ENCODE results near the gene SLC31A1. TPM values are rescaled to one million over a fixed set of nuclear protein-coding genes. Genes with fewer than 3 reads are reported as not detected.

SLC31A1 gene
- total and polyA plus RNA-seq, 2 donors (not counting 3 experiments of a cell fraction or from before 2014, with no cell fraction given) = 13.5 to 22.7 TPM

DNA sequence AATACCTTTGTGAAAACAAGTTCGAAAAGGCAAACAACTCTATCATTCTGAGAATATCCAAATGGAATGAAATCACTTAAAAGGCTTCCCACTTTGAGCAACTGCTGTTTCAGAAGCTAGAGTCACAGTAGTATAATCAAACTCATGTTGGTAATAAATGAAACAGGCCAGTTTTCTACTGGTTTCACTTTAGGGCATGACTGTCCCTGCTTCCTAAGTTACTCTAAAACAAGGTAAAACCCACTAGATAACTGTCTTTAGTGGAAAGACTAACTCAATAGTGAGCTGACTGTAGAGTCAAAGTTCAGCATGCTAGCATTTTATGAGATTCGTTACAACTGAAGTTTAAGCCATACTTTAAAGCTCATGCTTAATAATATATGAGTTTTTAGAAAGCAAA is 48.0 kb downstream of the SLC31A1 start:
- DNase-seq (ENCODE audit: low read depth, low spot score) (no peak), FAIRE-seq (no peak)
- H3K4me3 ChIP-seq (replicated peaks in 1 of 3; ENCODE audit: insufficient read depth in 1 of 3, low read depth in 1 of 3, low read length in 3 of 3) = no peak overlapping the region
- peaks cover 13 to 19% of the 10 kb centered on the region in 2 experiments for H3K36me3 ChIP-seq (ENCODE audit: control insufficient read depth in 2 of 2, extremely low read depth in 1 of 2, insufficient read depth in 2 of 2, low read length in 2 of 2)
- intact Hi-C loops (cut with micrococcal nuclease) = no loop called here
- no peak overlapping the region for H3K27ac ChIP-seq (ENCODE audit: insufficient read depth, low read depth, low read length)
- dilution Hi-C loops (cut with MboI; ENCODE audit: extremely low pct_ligation_motif_present, low sequenced_read_pairs) = no loop called here
- no peaks in the 10 kb centered on the region for H3K9me3 ChIP-seq (replicated peaks; ENCODE audit: control insufficient read depth, insufficient read depth, low read length)
- H3K9ac ChIP-seq (replicated peaks; ENCODE audit: extremely low read depth, insufficient read depth, low read length) = no peak overlapping the region
- H3K9me1 ChIP-seq (replicated peaks; ENCODE audit: control insufficient read depth, extremely low read depth, insufficient read depth, low read length) = no peaks in the 10 kb centered on the region
- H4K20me1 ChIP-seq (replicated peaks; ENCODE audit: control insufficient read depth, extremely low read depth, insufficient read depth, low read length) = no peaks in the 10 kb centered on the region
- TF ChIP-seq POLR2A (IDR thresholded peaks at IDR 0.05; ENCODE audit: low read depth, low read length) (no peak), MYC (IDR thresholded peaks at IDR 0.05; ENCODE audit: low read depth, low read length) (no peak), EZH2 (IDR thresholded peaks at IDR 0.05; ENCODE audit: borderline replicate concordance, low read depth, low read length, severe bottlenecking) (no peak), POLR2AphosphoS5 (IDR thresholded peaks at IDR 0.05; ENCODE audit: insufficient read depth, low read depth, low read length) (no peak)
- TF ChIP-seq, protein P1, sequence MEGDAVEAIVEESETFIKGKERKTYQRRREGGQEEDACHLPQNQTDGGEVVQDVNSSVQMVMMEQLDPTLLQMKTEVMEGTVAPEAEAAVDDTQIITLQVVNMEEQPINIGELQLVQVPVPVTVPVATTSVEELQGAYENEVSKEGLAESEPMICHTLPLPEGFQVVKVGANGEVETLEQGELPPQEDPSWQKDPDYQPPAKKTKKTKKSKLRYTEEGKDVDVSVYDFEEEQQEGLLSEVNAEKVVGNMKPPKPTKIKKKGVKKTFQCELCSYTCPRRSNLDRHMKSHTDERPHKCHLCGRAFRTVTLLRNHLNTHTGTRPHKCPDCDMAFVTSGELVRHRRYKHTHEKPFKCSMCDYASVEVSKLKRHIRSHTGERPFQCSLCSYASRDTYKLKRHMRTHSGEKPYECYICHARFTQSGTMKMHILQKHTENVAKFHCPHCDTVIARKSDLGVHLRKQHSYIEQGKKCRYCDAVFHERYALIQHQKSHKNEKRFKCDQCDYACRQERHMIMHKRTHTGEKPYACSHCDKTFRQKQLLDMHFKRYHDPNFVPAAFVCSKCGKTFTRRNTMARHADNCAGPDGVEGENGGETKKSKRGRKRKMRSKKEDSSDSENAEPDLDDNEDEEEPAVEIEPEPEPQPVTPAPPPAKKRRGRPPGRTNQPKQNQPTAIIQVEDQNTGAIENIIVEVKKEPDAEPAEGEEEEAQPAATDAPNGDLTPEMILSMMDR (IDR thresholded peaks at IDR 0.05; ENCODE audit: extremely low read depth in 1 of 2, insufficient read depth in 1 of 2, low read depth in 1 of 2, low read length in 2 of 2) = no peak
- H3K4me2 ChIP-seq (ENCODE audit: insufficient read depth, low read length) = no peak overlapping the region
- peaks cover 4% of the 10 kb centered on the region for H3K4me1 ChIP-seq (ENCODE audit: control insufficient read depth, extremely low read depth, insufficient read depth, low read length)
- no TSS peak for BruUV-seq (replicated peaks)
- no peak overlapping the region for H2AFZ ChIP-seq (ENCODE audit: low read depth, low read length)
- no peaks in the 10 kb centered on the region for H3K27me3 ChIP-seq (ENCODE audit: control insufficient read depth in 2 of 2, insufficient read depth in 2 of 2, low read length in 2 of 2)
- peaks cover 5% of the 10 kb centered on the region for H3K79me2 ChIP-seq (ENCODE audit: control insufficient read depth, insufficient read depth, low read length)
- ChIA-PET CTCF (interaction anchor here (1.0 kb wide), 1 partner anchor 12 kb away, joined by 3 read pairs; no protein-coding TSS in a partner anchor), POLR2A (no interaction called here)

GRCh38 chr9:113269871-113270270 is 48.5 kb downstream of the SLC31A1 start:
- Histone ChIP-seq H3K4me3 (replicated peaks in 1 of 3; ENCODE audit: insufficient read depth in 1 of 3, low read depth in 1 of 3, low read length in 3 of 3) (no peak overlapping the region), H3K9me3 (replicated peaks; ENCODE audit: control insufficient read depth, insufficient read depth, low read length) (no peaks in the 10 kb centered on the region), H3K9me1 (replicated peaks; ENCODE audit: control insufficient read depth, extremely low read depth, insufficient read depth, low read length) (no peaks in the 10 kb centered on the region), H3K27me3 (ENCODE audit: control insufficient read depth in 2 of 2, insufficient read depth in 2 of 2, low read length in 2 of 2) (no peaks in the 10 kb centered on the region), H2AFZ (ENCODE audit: low read depth, low read length) (no peak overlapping the region), H3K4me1 (ENCODE audit: control insufficient read depth, extremely low read depth, insufficient read depth, low read length) (peaks cover 7% of the 10 kb centered on the region), H3K9ac (replicated peaks; ENCODE audit: extremely low read depth, insufficient read depth, low read length) (no peak overlapping the region), H3K27ac (ENCODE audit: insufficient read depth, low read depth, low read length) (no peak overlapping the region), H3K4me2 (ENCODE audit: insufficient read depth, low read length) (no peak overlapping the region), H3K79me2 (ENCODE audit: control insufficient read depth, insufficient read depth, low read length) (peaks cover 6% of the 10 kb centered on the region), H3K36me3 (ENCODE audit: control insufficient read depth in 2 of 2, extremely low read depth in 1 of 2, insufficient read depth in 2 of 2, low read length in 2 of 2) (peaks cover 13 to 19% of the 10 kb centered on the region in 2 experiments), H4K20me1 (replicated peaks; ENCODE audit: control insufficient read depth, extremely low read depth, insufficient read depth, low read length) (no peaks in the 10 kb centered on the region)
- dilution Hi-C loops (cut with MboI; ENCODE audit: extremely low pct_ligation_motif_present, low sequenced_read_pairs) (no loop called here), intact Hi-C loops (cut with micrococcal nuclease) (no loop called here)
- ChIA-PET POLR2A (no interaction called here), CTCF (interaction anchor here (1.0 kb wide), 1 partner anchor 13 kb away, joined by 3 read pairs; no protein-coding TSS in a partner anchor)
- TF ChIP-seq, protein P1 (IDR thresholded peaks at IDR 0.05; ENCODE audit: extremely low read depth in 1 of 2, insufficient read depth in 1 of 2, low read depth in 1 of 2, low read length in 2 of 2) = no peak
- TF ChIP-seq GATA2 (IDR thresholded peaks at IDR 0.05; ENCODE audit: insufficient read depth, insufficient read length, low read depth, low read length) (no peak), MYC (IDR thresholded peaks at IDR 0.05; ENCODE audit: low read depth, low read length) (no peak), JUN (IDR thresholded peaks at IDR 0.05; ENCODE audit: borderline replicate concordance, insufficient read depth, insufficient read length, low read depth) (no peak), EZH2 (IDR thresholded peaks at IDR 0.05; ENCODE audit: borderline replicate concordance, low read depth, low read length, severe bottlenecking) (no peak), FOS (IDR thresholded peaks at IDR 0.05; ENCODE audit: borderline replicate concordance, insufficient read depth, low read length) (no peak), POLR2A (IDR thresholded peaks at IDR 0.05; ENCODE audit: low read depth, low read length) (no peak), POLR2AphosphoS5 (IDR thresholded peaks at IDR 0.05; ENCODE audit: insufficient read depth, low read depth, low read length) (no peak)
- TF ChIP-seq, protein P2, sequence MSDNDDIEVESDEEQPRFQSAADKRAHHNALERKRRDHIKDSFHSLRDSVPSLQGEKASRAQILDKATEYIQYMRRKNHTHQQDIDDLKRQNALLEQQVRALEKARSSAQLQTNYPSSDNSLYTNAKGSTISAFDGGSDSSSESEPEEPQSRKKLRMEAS (IDR thresholded peaks at IDR 0.05; ENCODE audit: insufficient read depth, insufficient read length) = no peak
- FAIRE-seq = no peak
- BruUV-seq (replicated peaks) = no TSS peak
- DNase-seq (ENCODE audit: low read depth, low spot score) = no peak
